Right atrium auricular region (tissue), 2 donors: ENCODE results near the gene LONRF2. TPM values are rescaled to one million over a fixed set of nuclear protein-coding genes. Genes with fewer than 3 reads are reported as not detected.

Experiments used
- DNase-seq: peaks from one replicate; pipeline ENCODE4 v3.0.0-alpha.2; 2019; ENCODE audit warnings: low spot score
- H3K27ac ChIP-seq, 2 donors: fragments of 200-600 bp; sonication (generic); 1 replicate in 1 of 2; 2 replicates in 1 of 2; pipeline ENCODE4 v1.5.1; 2016 to 2019
- H3K27me3 ChIP-seq, 2 donors: fragments of 200-600 bp; sonication (generic); one replicate each; pipeline versions ENCODE4 v1.5.1 to v1.6.0; 2017 to 2019
- H3K36me3 ChIP-seq: fragments of 200-600 bp; sonication (generic); one replicate; pipeline ENCODE4 v1.5.1; 2016
- H3K4me1 ChIP-seq, 2 donors: fragments of 200-600 bp; sonication (generic); one replicate each; pipeline versions ENCODE4 v1.5.1 to v1.6.0; 2017 to 2019
- H3K4me3 ChIP-seq, 2 donors: fragments of 200-600 bp; sonication (generic); 1 replicate in 1 of 2; 2 replicates in 1 of 2; pipeline ENCODE4 v1.5.1; 2017 to 2019; ENCODE audit warnings: mild to moderate bottlenecking in 1 of 2, moderate library complexity in 1 of 2
- H3K9me3 ChIP-seq, 2 donors: fragments of 200-600 bp; sonication (generic); one replicate each; pipeline ENCODE4 v1.5.1; 2019
- total RNA-seq, 2 donors: library from RNA; depleted of rRNA; stranded (reverse); fragments of >200 nt; gene quantifications; one replicate each; pipeline ENCODE4 v1.1.0, GENCODE V29; 2016
- TF ChIP-seq, protein P1 (sequence below), 2 donors: fragments of 200-600 bp; sonication (generic); IDR thresholded peaks; one replicate each; pipeline ENCODE4 v1.5.1; 2019; ENCODE audit warnings: antibody characterized with exemption in 2 of 2

Gene LONRF2
- total RNA-seq, 2 donors from 2014 or later = 11.3 to 18.9 TPM

DNA sequence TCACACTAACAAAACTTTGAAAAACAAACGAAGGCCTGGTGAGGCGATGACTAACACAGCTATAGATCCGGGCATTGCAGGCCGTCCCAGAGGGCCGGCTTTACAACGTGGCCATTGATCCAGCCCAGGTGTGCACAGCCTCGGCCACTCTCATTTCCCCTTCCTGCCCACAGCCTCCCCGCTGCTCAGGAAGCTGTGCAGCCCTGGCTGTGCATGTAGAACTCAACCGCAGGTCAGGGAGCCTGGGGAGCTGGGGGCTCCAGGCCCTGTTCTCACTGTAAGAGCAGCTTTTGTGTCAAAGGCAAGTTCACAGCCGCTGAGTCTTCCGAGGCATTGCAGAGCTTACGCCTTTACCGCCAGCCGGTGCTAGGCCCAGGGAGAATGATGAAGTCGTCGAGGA lies 87.2 kb downstream of the LONRF2 start:
- H3K27ac ChIP-seq = no peak overlapping the region
- H3K36me3 ChIP-seq = no peaks in the 10 kb centered on the region
- TF ChIP-seq, protein P1, sequence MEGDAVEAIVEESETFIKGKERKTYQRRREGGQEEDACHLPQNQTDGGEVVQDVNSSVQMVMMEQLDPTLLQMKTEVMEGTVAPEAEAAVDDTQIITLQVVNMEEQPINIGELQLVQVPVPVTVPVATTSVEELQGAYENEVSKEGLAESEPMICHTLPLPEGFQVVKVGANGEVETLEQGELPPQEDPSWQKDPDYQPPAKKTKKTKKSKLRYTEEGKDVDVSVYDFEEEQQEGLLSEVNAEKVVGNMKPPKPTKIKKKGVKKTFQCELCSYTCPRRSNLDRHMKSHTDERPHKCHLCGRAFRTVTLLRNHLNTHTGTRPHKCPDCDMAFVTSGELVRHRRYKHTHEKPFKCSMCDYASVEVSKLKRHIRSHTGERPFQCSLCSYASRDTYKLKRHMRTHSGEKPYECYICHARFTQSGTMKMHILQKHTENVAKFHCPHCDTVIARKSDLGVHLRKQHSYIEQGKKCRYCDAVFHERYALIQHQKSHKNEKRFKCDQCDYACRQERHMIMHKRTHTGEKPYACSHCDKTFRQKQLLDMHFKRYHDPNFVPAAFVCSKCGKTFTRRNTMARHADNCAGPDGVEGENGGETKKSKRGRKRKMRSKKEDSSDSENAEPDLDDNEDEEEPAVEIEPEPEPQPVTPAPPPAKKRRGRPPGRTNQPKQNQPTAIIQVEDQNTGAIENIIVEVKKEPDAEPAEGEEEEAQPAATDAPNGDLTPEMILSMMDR (IDR thresholded peaks at IDR 0.05) = no peak
- H3K4me1 ChIP-seq = no peaks in the 10 kb centered on the region
- H3K9me3 ChIP-seq = no peaks in the 10 kb centered on the region
- no peaks in the 10 kb centered on the region for H3K27me3 ChIP-seq
- H3K4me3 ChIP-seq = no peak overlapping the region
- no peak for DNase-seq

DNA sequence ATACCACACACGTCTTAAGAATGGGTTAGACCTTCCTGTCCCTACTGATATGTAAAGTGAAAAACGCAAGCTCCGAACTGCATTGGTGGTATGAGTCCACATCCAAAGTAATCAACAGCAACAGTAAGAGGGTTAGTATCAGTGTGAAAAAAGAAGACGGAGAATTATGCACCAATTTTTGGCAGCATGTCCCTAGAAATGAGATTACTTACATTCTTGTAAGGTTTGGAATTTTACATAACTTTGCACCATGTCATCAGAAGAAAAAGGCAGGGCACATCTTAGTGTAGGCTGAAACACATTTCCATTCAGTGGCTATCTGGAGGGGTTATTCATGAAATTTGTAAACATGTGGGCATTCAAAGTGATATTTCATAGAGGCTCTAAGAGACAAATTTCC lies 88.2 kb downstream of the LONRF2 start:
- H3K36me3 ChIP-seq = no peaks in the 10 kb centered on the region
- H3K4me1 ChIP-seq = no peaks in the 10 kb centered on the region
- H3K9me3 ChIP-seq = no peaks in the 10 kb centered on the region
- TF ChIP-seq, protein P1 (IDR thresholded peaks at IDR 0.05) = no peak
- no peak for DNase-seq
- H3K27me3 ChIP-seq = no peaks in the 10 kb centered on the region
- no peak overlapping the region for H3K4me3 ChIP-seq
- no peak overlapping the region for H3K27ac ChIP-seq

DNA sequence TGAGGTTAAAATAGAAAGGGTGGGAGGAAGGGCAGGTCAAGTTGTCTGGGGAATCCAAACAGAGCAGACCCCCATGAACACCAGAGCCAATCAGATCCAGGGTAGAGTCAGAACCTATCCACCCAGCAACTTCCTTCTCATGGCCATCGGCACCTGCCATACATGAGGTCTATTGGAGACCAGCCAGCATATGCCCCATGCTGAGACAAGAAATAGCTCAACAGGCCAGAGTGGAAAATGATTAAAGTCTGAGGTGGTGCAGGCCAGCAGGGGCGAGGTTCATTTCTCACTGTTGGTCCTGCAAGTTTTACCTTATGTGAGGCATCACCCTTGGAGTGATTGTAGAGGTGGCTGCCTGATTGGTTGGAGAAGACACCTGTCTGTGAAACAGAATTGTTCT lies 89.2 kb downstream of the LONRF2 start:
- H3K4me1 ChIP-seq = no peaks in the 10 kb centered on the region
- no peaks in the 10 kb centered on the region for H3K9me3 ChIP-seq
- no peaks in the 10 kb centered on the region for H3K27me3 ChIP-seq
- H3K36me3 ChIP-seq = no peaks in the 10 kb centered on the region
- DNase-seq = no peak
- no peak overlapping the region for H3K4me3 ChIP-seq
- TF ChIP-seq, protein P1 (IDR thresholded peaks at IDR 0.05) = no peak
- H3K27ac ChIP-seq = no peak overlapping the region

DNA sequence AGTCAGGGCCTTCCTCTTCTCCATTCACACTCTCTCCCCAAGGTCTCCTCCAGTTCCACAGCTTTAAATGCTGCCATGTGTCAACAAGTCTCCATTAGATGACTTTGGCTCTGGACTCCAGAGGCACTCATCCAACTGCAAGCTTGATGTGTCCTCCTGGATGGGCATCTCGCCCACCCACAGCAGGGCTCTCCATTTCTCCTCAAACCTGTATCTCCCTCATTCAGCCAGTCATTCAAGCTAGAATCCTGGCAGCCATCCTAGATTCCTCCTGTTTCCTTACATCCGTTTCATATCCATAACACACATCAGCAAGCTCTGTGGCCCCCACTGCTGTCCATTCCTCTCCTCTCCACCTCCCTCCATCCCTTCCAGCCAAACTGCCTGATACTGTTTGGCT lies 91.5 kb downstream of the LONRF2 start:
- TF ChIP-seq, protein P1 (IDR thresholded peaks at IDR 0.05) = no peak
- Histone ChIP-seq H3K27ac (no peak overlapping the region), H3K4me3 (no peak overlapping the region), H3K27me3 (no peaks in the 10 kb centered on the region), H3K9me3 (no peaks in the 10 kb centered on the region), H3K36me3 (no peaks in the 10 kb centered on the region), H3K4me1 (no peaks in the 10 kb centered on the region)
- DNase-seq = no peak

DNA sequence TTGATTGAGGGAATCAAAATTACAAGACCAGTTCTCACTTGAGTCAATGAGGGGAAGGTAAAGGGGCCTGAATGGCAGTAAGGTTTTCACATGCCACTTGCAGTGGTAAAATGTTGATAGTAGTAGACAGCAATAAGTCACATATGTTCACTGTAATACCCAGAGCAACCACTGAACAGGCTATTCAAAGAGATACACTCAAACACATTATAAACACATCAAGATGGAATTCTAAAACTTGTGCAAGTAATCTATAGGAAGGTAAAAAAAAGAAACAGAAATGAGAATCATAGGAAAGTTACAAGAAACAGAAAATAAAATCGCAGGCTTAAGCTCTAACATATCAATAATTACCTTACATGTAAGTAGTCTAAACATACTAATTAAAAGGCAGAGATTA lies 93.3 kb downstream of the LONRF2 start:
- Histone ChIP-seq H3K36me3 (no peaks in the 10 kb centered on the region), H3K9me3 (no peaks in the 10 kb centered on the region), H3K4me3 (no peak overlapping the region), H3K27me3 (no peaks in the 10 kb centered on the region), H3K4me1 (no peaks in the 10 kb centered on the region), H3K27ac (no peak overlapping the region)
- TF ChIP-seq, protein P1 (IDR thresholded peaks at IDR 0.05) = no peak
- DNase-seq = no peak

DNA sequence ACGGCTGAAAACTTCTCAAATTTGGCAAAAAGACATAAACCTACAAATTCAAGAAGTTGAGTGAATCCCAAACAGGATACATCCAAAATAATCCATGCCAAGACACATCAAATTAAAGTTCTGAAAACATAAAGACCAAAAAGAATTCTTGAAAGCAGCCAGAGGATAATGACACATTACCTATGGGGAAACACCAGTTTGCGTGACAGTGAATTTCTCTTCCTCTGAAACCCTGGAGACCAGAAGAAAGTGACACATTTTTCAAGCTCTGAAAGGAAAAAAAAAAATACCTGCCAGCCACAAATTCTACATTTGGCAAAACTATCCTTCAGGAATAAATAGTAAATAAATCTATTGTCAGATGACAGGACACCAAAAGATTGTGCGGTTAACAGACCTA lies 93.9 kb downstream of the LONRF2 start:
- TF ChIP-seq, protein P1 (IDR thresholded peaks at IDR 0.05) = no peak
- H3K4me3 ChIP-seq = no peak overlapping the region
- no peaks in the 10 kb centered on the region for H3K9me3 ChIP-seq

More for the DNA sequence above, 93.9 kb downstream of the LONRF2 start:
- Histone ChIP-seq H3K36me3 (no peaks in the 10 kb centered on the region), H3K27me3 (no peaks in the 10 kb centered on the region), H3K27ac (no peak overlapping the region), H3K4me1 (no peaks in the 10 kb centered on the region)
- DNase-seq = no peak
